HL-60 (cell line): ENCODE results near the gene HIRA.

ENCODE experiments used
- DNase-seq, 2 experiments: peaks; one replicate each; pipeline ENCODE4 v3.0.0-alpha.2; 2010 to 2020; ENCODE audit warnings: low read depth in 1 of 2, low spot score in 1 of 2
- H3K27ac ChIP-seq: fragments of 250-450 bp; sonication (Bioruptor Pico); replicated peaks from 2 replicates; pipeline ENCODE4 v1.5.1; 2020; ENCODE audit warnings: mild to moderate bottlenecking, moderate library complexity
- H3K27me3 ChIP-seq: fragments of 250-450 bp; sonication (Bioruptor Pico); 2 replicates; pipeline ENCODE4 v1.5.1; 2021; ENCODE audit warnings: mild to moderate bottlenecking, moderate library complexity; ENCODE audit not compliant: insufficient read depth, poor library complexity, severe bottlenecking
- H3K4me3 ChIP-seq: replicated peaks from 2 replicates; pipeline ENCODE4 v1.5.1; 2011; ENCODE audit warnings: mild to moderate bottlenecking, control low read depth, low read length; ENCODE audit not compliant: insufficient read depth
- GABPA ChIP-seq: IDR thresholded peaks from 2 replicates; pipeline ENCODE4 v1.6.1; 2012; ENCODE audit warnings: low read depth
- POLR2AphosphoS5 ChIP-seq: IDR thresholded peaks from 2 replicates; pipeline ENCODE4 v1.6.1; 2012; ENCODE audit warnings: low read depth
- SPI1 ChIP-seq: IDR thresholded peaks from 2 replicates; pipeline ENCODE4 v1.6.1; 2012; ENCODE audit warnings: low read depth, mild to moderate bottlenecking, borderline replicate concordance
- TF ChIP-seq, protein P1 (sequence below): IDR thresholded peaks from one replicate; pipeline ENCODE4 v1.5.1; 2011; ENCODE audit warnings: low read length, control low read depth, inconsistent platforms; ENCODE audit not compliant: insufficient read depth
- TF ChIP-seq, protein P2 (sequence below): IDR thresholded peaks from 2 replicates; pipeline ENCODE4 v1.6.1; 2012; ENCODE audit warnings: low read depth; ENCODE audit not compliant: insufficient replicate concordance

Gene HIRA

DNA sequence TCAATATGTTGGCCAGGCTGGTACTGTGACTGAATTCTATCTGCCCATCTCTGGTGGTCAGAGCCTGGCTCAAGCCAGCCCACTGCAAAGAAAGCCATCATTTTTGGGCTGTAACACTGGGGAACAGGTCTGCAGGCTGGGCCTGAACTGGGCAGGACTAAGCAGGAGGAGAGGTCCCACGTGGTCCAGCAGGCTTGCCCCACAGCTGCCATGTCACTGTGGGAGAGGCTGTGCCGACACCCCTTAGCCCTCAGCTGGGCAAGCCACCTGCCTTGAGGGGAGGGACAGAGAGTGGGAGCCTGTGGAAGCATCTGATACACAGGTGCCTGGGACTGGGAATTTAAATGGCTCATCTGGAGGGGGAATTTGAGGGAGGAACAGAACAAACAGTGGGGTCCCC lies 73.3 kb downstream of the HIRA start:
- TF ChIP-seq POLR2AphosphoS5 (no peak), SPI1 (no peak), GABPA (no peak)
- TF ChIP-seq, protein P1, sequence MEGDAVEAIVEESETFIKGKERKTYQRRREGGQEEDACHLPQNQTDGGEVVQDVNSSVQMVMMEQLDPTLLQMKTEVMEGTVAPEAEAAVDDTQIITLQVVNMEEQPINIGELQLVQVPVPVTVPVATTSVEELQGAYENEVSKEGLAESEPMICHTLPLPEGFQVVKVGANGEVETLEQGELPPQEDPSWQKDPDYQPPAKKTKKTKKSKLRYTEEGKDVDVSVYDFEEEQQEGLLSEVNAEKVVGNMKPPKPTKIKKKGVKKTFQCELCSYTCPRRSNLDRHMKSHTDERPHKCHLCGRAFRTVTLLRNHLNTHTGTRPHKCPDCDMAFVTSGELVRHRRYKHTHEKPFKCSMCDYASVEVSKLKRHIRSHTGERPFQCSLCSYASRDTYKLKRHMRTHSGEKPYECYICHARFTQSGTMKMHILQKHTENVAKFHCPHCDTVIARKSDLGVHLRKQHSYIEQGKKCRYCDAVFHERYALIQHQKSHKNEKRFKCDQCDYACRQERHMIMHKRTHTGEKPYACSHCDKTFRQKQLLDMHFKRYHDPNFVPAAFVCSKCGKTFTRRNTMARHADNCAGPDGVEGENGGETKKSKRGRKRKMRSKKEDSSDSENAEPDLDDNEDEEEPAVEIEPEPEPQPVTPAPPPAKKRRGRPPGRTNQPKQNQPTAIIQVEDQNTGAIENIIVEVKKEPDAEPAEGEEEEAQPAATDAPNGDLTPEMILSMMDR = no peak
- TF ChIP-seq, protein P2, sequence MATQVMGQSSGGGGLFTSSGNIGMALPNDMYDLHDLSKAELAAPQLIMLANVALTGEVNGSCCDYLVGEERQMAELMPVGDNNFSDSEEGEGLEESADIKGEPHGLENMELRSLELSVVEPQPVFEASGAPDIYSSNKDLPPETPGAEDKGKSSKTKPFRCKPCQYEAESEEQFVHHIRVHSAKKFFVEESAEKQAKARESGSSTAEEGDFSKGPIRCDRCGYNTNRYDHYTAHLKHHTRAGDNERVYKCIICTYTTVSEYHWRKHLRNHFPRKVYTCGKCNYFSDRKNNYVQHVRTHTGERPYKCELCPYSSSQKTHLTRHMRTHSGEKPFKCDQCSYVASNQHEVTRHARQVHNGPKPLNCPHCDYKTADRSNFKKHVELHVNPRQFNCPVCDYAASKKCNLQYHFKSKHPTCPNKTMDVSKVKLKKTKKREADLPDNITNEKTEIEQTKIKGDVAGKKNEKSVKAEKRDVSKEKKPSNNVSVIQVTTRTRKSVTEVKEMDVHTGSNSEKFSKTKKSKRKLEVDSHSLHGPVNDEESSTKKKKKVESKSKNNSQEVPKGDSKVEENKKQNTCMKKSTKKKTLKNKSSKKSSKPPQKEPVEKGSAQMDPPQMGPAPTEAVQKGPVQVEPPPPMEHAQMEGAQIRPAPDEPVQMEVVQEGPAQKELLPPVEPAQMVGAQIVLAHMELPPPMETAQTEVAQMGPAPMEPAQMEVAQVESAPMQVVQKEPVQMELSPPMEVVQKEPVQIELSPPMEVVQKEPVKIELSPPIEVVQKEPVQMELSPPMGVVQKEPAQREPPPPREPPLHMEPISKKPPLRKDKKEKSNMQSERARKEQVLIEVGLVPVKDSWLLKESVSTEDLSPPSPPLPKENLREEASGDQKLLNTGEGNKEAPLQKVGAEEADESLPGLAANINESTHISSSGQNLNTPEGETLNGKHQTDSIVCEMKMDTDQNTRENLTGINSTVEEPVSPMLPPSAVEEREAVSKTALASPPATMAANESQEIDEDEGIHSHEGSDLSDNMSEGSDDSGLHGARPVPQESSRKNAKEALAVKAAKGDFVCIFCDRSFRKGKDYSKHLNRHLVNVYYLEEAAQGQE = no peak
- H3K4me3 ChIP-seq = no peak overlapping the region
- H3K27me3 ChIP-seq = no peaks in the 10 kb centered on the region
- H3K27ac ChIP-seq = no peak overlapping the region
- DNase-seq = no peak

DNA sequence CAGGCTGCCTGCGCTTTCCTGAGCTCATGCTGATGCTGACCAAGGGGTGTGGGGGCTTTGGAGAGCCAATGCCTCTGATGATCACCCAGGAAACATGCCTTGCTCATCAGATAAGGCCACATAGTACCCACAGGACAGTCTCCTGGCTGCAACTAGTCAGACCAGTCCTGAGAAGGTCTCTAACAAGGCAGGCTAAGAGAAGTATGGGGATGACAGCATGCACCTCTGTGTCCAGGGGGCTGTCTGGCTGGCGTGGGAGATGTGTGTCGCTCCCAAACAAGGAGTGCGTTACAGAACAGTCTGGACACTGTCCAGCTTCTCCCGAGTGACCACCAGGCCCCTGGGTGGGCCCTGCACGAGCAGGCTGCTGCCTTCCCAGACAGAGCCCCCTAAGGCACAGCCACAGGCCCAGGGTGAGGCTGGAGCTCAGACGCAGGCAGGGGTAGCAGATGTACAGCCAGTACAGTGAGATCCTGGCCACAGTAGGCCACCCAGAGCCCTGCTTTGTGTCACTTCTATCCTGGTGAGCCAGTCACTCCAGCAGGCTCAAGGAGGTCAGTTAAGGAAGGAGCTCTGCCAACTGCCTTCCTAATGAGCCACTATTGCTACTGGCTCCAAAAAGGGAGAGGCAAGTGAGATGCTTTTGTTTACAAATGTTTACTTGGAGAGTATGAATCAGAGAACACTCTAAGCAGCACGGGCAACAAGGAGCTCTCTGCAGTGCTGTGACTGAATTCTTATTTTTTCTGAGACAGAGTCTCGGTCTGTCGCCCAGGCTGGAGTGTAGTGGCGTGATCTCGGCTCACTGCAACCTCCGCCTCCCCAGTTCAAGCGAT lies 74.0 kb downstream of the HIRA start:
- TF ChIP-seq, protein P1 = no peak
- TF ChIP-seq POLR2AphosphoS5 (no peak), SPI1 (no peak), GABPA (no peak)
- TF ChIP-seq, protein P2 = no peak
- no peak for DNase-seq

DNA sequence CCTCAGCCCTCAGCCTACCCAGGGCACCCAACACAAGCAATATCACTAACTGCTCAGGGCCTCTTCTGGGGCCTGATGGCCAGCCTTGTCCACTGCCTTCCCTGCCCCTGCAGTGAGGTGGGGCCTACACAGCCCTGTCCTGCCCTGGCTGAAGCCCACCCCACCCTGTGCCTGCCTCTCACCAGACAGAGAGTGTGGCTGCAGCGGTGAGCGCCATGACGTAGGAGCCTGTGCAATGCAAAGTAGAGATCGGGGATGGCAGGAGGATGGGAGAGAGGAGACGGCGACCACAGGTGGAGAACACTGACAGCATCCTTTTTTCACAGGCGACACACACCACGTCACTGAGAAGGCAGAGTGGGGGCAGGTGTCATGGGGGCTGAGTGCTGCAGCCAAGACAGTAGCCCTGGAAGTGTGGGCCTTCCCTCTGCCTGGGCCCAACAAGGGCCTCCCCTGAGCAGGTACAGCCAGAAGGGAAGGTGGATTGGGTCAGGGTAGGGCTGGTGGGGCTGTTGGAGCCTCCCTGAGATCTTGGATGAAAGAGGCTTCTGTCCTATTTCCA lies 74.7 kb downstream of the HIRA start:
- TF ChIP-seq, protein P1 = no peak
- TF ChIP-seq POLR2AphosphoS5 (no peak), SPI1 (no peak), GABPA (no peak)
- TF ChIP-seq, protein P2 = no peak
- DNase-seq = no peak
- no peak overlapping the region for H3K27ac ChIP-seq
- H3K4me3 ChIP-seq = no peak overlapping the region
- no peaks in the 10 kb centered on the region for H3K27me3 ChIP-seq

More for the DNA sequence above, 74.0 kb downstream of the HIRA start:
- H3K27me3 ChIP-seq = no peaks in the 10 kb centered on the region
- H3K4me3 ChIP-seq = no peak overlapping the region
- H3K27ac ChIP-seq = no peak overlapping the region
